WTC11 (cell line): ENCODE results near the gene SDHB.

Source experiments
- EMX1 ChIP-seq: fragments of 250-450 bp; sonication (Bioruptor Pico); IDR thresholded peaks from 2 replicates; pipeline ENCODE4 v1.8.0; 2021; ENCODE audit warnings: mild to moderate bottlenecking
- ZBTB21 ChIP-seq: sonication (generic); formaldehyde crosslinking; IDR thresholded peaks from 2 replicates; pipeline ENCODE4 v1.8.1; 2023; ENCODE audit warnings: mild to moderate bottlenecking, missing genetic modification reagents, borderline replicate concordance
- TF ChIP-seq, protein P1 (sequence below): fragments of 200-600 bp; IDR thresholded peaks from 2 replicates; pipeline ENCODE4 v1.8.0; 2022; ENCODE audit warnings: antibody characterized with exemption

DNA sequence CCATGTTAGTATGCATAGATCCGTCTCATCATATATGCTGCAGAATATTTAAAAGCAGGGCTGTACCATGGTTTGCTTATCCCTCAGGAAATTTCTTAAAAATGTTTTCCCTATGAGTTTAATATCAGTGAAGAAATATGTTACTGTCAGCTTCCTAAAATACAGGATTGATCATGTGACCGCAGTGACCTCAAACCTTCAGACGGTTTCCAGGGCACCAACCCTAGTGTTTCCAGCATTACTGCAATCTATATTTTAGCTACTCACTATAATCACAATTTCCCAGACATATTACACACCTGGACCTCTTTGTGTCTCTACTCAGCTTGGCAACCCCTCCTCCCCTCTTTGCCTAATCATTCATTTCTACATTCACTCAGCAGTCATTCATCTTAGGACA lies 7.7 kb upstream of the SDHB start:
- TF ChIP-seq, protein P1, sequence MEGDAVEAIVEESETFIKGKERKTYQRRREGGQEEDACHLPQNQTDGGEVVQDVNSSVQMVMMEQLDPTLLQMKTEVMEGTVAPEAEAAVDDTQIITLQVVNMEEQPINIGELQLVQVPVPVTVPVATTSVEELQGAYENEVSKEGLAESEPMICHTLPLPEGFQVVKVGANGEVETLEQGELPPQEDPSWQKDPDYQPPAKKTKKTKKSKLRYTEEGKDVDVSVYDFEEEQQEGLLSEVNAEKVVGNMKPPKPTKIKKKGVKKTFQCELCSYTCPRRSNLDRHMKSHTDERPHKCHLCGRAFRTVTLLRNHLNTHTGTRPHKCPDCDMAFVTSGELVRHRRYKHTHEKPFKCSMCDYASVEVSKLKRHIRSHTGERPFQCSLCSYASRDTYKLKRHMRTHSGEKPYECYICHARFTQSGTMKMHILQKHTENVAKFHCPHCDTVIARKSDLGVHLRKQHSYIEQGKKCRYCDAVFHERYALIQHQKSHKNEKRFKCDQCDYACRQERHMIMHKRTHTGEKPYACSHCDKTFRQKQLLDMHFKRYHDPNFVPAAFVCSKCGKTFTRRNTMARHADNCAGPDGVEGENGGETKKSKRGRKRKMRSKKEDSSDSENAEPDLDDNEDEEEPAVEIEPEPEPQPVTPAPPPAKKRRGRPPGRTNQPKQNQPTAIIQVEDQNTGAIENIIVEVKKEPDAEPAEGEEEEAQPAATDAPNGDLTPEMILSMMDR = no peak
- no peak for TF ChIP-seq EMX1 (CRISPR knock-in tag)
- no peak for TF ChIP-seq ZBTB21 (CRISPR knock-in tag)
